Right lobe of liver (tissue), 6 donors: ENCODE measurements around the gene LRP5. TPM values are rescaled to one million over a fixed set of nuclear protein-coding genes. Genes with fewer than 3 reads are reported as not detected.

Experiments used
- ATAC-seq, 4 donors: fragments of 200-7000 bp; cut with Tn5 transposase; one replicate each; pipeline ENCODE4 v1.9.1; 2020; ENCODE audit warnings: mild to moderate bottlenecking in 4 of 4, moderate library complexity in 4 of 4
- DNase-seq, 3 donors: peaks; one replicate each; pipeline ENCODE4 v3.0.0-alpha.2; 2020
- H3K27ac ChIP-seq, 3 donors: fragments of 200-600 bp; one replicate each; pipeline ENCODE4 v1.8.0; 2022
- H3K27me3 ChIP-seq, 2 donors: fragments of 200-600 bp; one replicate each; pipeline ENCODE4 v1.8.0; 2022
- H3K36me3 ChIP-seq, 4 donors: fragments of 200-600 bp; sonication (generic) in 1 of 4; one replicate each; pipeline versions ENCODE4 v1.5.1 to v1.8.0; 2017 to 2022; ENCODE audit warnings: control low read depth in 1 of 4
- H3K4me1 ChIP-seq, 4 donors: fragments of 200-600 bp; sonication (generic) in 1 of 4; one replicate each; pipeline versions ENCODE4 v1.5.1 to v1.8.0; 2017 to 2022; ENCODE audit warnings: control low read depth in 1 of 4
- H3K4me3 ChIP-seq, 3 donors: fragments of 200-600 bp; one replicate each; pipeline ENCODE4 v1.8.0; 2022
- H3K9me3 ChIP-seq, 4 donors: fragments of 200-600 bp; sonication (generic) in 1 of 4; one replicate each; pipeline versions ENCODE4 v1.5.1 to v1.8.0; 2017 to 2022; ENCODE audit warnings: control low read depth in 1 of 4
- POLR2A ChIP-seq: fragments of 450-650 bp; IDR thresholded peaks from one replicate; pipeline ENCODE4 v1.6.1; 2017; ENCODE audit warnings: antibody characterized with exemption, mild to moderate bottlenecking
- WGBS: methylation state at CpG from one replicate; pipeline ENCODE4 v1.1.6; 2018; ENCODE audit warnings: low coverage, low lambda C conversion rate; ENCODE audit not compliant: insufficient coverage; ENCODE audit errors: missing lambda C conversion rate; 5-methylcytosine and 5-hydroxymethylcytosine counted together
- intact Hi-C, 2 donors: fragments of 100-400 bp; cut with DNase I; formaldehyde crosslinking; loops; one replicate each; pipeline versions ENCODE4 v1.11.2 to v1.14.1; 2022
- total RNA-seq, 6 experiments: library from RNA; depleted of rRNA in 2 of 6; stranded (reverse); fragments of >200 nt in 2 of 6; fragmentation: NEBNext Ultra II Directional in 3 of 6; extraction: Animal tissue kit (Norgen Biotek cat#: 25700) in 3 of 6; gene quantifications; one replicate each; pipeline versions ENCODE4 v1.1.0 to v1.2.4, GENCODE V29; 2016 to 2023
- TF ChIP-seq, protein P1 (sequence below), 4 donors: fragments of 200-600 bp in 3 of 4; fragments of 450-650 bp in 1 of 4; IDR thresholded peaks; one replicate each; pipeline versions ENCODE4 v1.5.1 to v1.8.0; 2016 to 2022; ENCODE audit warnings: antibody characterized with exemption in 4 of 4, mild to moderate bottlenecking in 2 of 4
- donor health status: DM: no; HTN: yes; CAD: no.
- donor health status: DM: no; HTN: no; CAD: no.
- donor health status: DM: no; HTN: no; CAD: no.
- donor health status: DM: no; HTN: yes; CAD: no.
- donor health status: DM: no; HTN: yes; CAD: no.

Gene LRP5
- total RNA-seq, 6 experiments from 2014 or later: 74.4 to 120 (median 88.2) TPM

DNA sequence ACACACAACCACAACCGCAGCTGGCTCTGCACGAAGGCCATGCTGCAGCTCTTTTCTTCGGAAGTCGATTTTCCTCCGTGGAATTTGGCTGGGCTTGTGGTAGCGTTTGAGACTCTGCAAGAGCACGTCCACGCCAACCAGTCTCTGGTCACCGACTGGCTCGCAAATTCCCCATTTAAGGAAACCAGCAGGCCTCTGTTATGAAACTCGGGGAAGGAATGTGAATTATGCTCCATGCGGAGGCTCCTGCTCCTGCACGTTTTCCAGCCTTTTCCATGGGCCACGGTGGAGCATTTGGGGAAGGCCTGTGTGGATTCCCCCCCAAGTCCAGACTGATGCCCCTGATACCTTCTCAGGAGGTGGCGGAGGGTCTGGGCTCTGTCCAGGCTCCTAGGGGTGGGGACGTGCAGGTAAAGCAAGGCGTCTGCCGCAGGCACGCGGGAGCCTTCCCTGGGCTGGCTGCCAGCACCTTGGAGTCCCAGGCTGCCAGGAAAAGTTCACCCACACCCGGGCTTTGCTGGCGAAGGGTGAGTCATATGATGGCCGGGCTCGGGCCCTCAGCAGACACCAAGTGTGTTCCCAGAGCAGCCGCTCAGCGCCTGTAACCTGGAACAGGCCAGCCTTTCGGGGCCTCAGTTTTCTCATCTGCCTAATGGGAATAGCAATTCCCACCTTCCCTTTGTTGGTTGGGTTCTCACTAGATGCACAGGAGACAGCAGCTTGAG, 41.9 kb downstream of the LRP5 start:
- no peak overlapping the region for H3K4me3 ChIP-seq
- WGBS: 52% methylated on average over 12 of the region's 27 CpGs
- ATAC-seq (peak; percentile 32 to 67 (median 57)), DNase-seq (peak; percentile 73 to 79 (median 76))
- H3K27me3 ChIP-seq: no peaks in the 10 kb centered on the region
- H3K27ac ChIP-seq: peak overlapping the region; percentile 12 to 65 (median 56)
- H3K36me3 ChIP-seq: peaks cover 0 to 16% (median 3%) of the 10 kb centered on the region in 4 donors
- TF ChIP-seq POLR2A: no peak
- TF ChIP-seq, protein P1, sequence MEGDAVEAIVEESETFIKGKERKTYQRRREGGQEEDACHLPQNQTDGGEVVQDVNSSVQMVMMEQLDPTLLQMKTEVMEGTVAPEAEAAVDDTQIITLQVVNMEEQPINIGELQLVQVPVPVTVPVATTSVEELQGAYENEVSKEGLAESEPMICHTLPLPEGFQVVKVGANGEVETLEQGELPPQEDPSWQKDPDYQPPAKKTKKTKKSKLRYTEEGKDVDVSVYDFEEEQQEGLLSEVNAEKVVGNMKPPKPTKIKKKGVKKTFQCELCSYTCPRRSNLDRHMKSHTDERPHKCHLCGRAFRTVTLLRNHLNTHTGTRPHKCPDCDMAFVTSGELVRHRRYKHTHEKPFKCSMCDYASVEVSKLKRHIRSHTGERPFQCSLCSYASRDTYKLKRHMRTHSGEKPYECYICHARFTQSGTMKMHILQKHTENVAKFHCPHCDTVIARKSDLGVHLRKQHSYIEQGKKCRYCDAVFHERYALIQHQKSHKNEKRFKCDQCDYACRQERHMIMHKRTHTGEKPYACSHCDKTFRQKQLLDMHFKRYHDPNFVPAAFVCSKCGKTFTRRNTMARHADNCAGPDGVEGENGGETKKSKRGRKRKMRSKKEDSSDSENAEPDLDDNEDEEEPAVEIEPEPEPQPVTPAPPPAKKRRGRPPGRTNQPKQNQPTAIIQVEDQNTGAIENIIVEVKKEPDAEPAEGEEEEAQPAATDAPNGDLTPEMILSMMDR (IDR thresholded peaks at IDR 0.05): no peak
- intact Hi-C loops: no loop called here
- no peaks in the 10 kb centered on the region for H3K9me3 ChIP-seq
- H3K4me1 ChIP-seq: peaks cover 0 to 43% (median 12%) of the 10 kb centered on the region in 4 donors

DNA sequence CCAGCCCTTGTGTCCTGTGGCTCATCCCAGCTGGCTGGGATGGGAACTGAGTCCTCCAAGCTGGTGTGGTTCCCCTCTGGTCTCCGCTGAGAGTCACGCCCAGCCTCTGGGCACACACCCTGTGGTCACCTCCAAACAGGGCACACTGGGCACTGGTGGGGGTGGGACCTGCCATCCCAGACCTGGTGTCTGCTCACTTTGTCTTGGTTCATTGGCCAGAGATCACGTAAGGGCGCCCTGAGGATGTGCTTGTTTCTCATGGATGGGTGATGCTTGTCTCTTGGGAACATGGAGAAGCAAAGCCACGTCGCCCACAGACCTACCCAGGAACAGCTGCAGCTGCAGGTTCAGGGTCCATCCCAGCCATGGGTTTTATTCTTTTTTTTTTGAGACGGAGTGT, 43.1 kb downstream of the LRP5 start:
- Histone ChIP-seq H3K36me3 (peaks cover 0 to 16% (median 3%) of the 10 kb centered on the region in 4 donors), H3K4me1 (peaks cover 0 to 31% (median 7%) of the 10 kb centered on the region in 4 donors), H3K4me3 (no peak overlapping the region), H3K27ac (peak overlapping the region in 1 of 3 donors; percentile 65), H3K9me3 (no peaks in the 10 kb centered on the region), H3K27me3 (no peaks in the 10 kb centered on the region)
- TF ChIP-seq, protein P1 (IDR thresholded peaks at IDR 0.05): no peak
- no peak for TF ChIP-seq POLR2A
- WGBS: 87% methylated on average over 4 of the region's 7 CpGs
- no peak for ATAC-seq
- intact Hi-C loops: no loop called here
- no peak for DNase-seq

DNA sequence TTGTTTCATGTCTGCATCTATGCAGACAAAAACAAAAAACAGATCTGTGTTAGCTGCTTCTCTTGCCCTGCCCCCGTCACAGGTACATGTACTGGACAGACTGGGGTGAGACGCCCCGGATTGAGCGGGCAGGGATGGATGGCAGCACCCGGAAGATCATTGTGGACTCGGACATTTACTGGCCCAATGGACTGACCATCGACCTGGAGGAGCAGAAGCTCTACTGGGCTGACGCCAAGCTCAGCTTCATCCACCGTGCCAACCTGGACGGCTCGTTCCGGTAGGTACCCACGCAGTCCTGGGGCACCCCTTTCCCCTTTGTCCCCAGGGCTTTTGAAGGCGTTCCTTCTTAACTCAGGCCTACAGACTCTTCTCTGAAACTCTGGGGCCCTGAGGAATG, 45.2 kb downstream of the LRP5 start:
- no peak for TF ChIP-seq POLR2A
- TF ChIP-seq, protein P1 (IDR thresholded peaks at IDR 0.05): no peak
- ATAC-seq (peak; percentile 50 to 75 (median 68)), DNase-seq (peak in 2 of 3 donors; percentile 65 to 79)
- 0% methylated on average over 5 of the region's 14 CpGs for WGBS
- H3K27me3 ChIP-seq: no peaks in the 10 kb centered on the region
- peaks cover 0 to 16% (median 8%) of the 10 kb centered on the region in 4 donors for H3K36me3 ChIP-seq
- H3K9me3 ChIP-seq: no peaks in the 10 kb centered on the region
- peaks cover 0 to 21% (median 6%) of the 10 kb centered on the region in 4 donors for H3K4me1 ChIP-seq
- intact Hi-C loops: no loop called here
- no peak overlapping the region for H3K27ac ChIP-seq
- H3K4me3 ChIP-seq: no peak overlapping the region

DNA sequence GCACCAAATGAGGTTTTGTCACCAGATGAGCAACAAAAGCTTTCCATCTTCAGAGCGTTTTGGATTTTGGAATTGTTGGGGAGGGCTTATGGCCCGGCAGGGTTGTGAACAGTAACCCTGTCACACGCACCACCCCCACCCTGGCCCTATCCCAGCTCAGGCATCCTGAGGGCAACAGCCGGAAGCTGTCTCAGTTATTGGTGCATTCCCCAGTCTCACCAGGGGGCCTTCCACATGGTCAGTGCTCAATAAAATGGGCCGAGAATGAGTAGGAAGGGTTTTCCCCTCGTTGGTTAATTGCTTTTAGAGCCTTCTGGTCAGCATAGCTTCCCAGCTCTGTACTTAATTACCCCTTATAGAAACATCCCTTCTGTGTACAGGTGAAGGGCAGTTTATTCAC, 46.0 kb downstream of the LRP5 start:
- DNase-seq: no peak
- Histone ChIP-seq H3K4me1 (peaks cover 0 to 21% (median 6%) of the 10 kb centered on the region in 4 donors), H3K27me3 (no peaks in the 10 kb centered on the region), H3K4me3 (no peak overlapping the region), H3K36me3 (peaks cover 0 to 16% (median 8%) of the 10 kb centered on the region in 4 donors), H3K9me3 (no peaks in the 10 kb centered on the region), H3K27ac (no peak overlapping the region)
- peak in 1 of 4 donors; percentile 28 for ATAC-seq
- TF ChIP-seq, protein P1 (IDR thresholded peaks at IDR 0.05): no peak
- no peak for TF ChIP-seq POLR2A
- WGBS: 58% methylated on average over 4 of the region's 6 CpGs
- intact Hi-C loops: no loop called here
